Stimulated activated CD4-positive, alpha-beta T cell treated with anti-CD3 and anti-CD28 coated beads, Interleukin-15, amount 100 ng/mL, for 1 hour (primary cell): ENCODE results near the gene TMEM109.
"Not testable (repeated sequence)": the region's sequence is repeated elsewhere in the genome, so short reads cannot be mapped to it uniquely, and the experiment has no call there.

Experiments used
- DNase-seq, 2 donors: peaks; one replicate each; pipeline ENCODE4 v3.0.0-alpha.2; 2020; ENCODE audit warnings: low read depth in 1 of 2, low spot score in 1 of 2

The TMEM109 gene

DNA sequence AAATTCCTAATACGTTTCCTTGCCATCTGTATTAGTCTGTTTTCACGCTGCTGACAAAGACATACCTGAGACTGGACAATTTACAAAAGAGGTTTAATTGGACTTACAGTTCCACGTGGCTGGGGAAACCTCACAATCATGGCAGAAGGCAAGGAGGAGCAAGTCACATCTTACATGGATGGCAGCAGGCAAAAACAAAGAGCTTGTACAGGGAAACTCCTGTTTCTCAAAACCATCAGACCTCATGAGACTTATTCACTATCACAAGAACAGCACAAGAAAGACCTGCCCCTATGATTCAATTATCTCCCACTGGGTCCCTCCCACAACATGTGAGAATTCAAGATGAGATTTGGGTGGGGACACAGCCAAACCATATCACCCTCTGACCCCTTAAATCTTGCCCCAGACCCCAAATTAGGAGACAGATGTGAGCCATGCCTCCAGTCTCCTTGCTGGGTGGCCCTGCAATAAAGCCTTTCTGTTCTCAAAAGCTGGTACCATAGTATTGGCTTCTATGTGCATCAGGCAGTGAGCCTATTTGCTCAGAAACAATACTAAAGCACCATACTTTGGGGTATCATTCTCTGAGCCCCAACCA, 4.2 kb upstream of the TMEM109 start:
- DNase-seq: not testable (repeated sequence)

DNA sequence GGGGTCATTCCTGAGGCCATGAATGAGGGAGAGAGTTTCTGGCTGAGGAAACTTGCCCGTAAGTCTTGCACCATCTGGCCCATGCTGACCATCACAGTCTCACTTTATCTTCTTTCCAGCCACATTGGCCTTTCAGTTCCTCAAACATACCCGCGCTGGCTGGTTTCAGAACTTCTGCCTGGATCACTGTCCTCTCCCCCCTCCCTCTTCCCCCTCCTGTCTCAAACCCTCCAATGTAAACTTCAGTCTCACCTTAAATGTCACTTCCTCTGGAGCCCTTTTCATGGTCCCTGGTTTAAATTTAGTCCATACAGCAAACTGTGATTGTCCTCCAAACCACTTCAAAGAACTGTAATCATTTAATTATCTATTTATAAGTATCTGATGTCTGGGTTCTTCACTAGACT, 3.7 kb upstream of the TMEM109 start:
- no peak for DNase-seq

DNA sequence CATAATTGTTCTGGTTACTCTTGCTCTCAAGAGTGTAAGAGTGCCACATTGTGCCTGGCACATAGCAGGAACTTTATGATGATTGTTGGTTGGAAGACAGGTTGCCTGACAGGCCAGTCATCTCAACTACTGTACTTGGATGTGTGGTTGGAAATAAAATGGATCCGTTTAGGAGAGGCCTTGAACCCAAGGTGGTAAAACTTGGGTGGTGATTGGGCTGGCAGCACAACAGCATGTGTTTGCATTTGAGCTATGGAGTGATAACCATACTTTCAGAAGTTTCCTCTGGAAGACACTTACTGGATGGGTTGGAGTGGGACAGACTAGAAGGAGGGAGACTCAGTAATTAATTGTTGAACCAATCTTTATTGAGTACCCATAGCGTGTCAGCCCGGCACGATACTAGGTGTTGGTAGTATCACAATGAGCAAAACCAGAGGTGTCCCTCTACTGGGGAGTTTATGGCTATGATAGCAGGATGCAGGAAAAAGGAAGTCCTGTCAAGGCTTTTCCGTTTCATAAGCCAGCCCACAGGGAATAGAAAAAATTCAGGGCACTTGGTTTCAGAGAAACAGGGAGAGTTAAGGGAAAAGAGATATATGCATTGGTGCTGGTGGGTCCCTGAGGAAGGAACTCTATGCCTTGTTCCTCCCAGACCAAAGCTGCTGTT, 3.1 kb upstream of the TMEM109 start:
- no peak for DNase-seq

DNA sequence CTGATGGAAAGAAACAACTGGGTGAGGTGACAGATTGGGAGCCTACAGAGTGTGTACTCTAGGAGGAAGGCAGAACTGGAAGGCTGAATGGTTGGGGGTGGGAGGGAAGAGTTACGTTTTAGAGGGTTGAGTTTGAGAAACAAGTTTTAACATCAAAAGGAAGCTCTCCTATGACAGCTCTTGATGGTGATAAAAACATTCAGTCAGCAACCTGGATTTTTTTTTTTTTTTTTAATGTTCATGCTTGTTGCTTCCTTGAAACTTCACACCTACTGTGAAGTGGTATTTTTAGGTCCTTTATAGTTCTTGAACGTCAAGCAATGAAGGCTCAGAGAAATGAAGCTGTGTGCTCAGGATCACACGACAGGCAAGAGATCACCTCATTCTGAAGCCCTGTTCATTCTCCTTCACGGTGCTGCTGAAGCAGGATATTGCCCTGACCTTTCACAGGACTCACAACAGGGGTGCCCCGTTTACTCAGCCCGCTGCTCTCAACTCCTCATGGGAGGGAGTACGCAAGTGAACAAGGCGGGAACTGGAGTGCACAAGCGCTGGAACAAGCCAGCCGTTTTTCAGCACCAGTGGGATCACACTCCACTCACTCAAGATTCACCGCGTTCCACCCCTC, 1.6 kb upstream of the TMEM109 start:
- no peak for DNase-seq

DNA sequence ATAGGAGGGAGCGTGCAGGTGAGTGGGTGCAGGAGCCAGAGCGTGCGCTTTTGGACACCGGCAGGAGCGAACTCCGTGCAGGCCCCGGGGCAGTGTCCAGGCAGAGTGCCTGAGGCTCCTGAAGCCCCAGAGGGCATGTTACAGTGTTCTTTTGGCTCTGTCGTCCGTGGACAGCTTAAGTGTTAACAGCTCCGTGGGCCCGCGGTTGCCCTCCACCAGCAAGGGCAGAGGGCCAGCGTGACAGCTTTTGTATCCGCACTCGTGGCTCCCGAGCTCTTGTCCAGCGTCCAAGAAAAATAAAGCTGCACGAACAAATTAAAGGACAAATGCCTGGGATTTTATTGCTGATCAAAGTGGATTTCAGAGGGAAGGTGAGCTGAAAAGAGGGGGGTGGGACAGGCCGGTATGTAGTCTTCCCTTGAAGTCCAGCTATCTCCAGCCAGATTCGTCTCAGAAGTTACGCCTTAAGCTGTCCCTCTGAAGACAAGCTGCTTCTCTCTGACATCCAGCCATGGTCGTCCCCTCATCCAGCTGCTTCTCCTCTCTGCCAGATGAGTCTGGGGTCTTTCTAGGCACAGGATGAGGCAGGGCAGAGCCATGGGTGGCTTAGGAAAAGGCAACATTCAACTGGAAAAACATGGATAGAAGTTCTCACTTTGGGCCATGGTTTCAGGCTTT, 968 bp upstream of the TMEM109 start:
- DNase-seq: no peak

DNA sequence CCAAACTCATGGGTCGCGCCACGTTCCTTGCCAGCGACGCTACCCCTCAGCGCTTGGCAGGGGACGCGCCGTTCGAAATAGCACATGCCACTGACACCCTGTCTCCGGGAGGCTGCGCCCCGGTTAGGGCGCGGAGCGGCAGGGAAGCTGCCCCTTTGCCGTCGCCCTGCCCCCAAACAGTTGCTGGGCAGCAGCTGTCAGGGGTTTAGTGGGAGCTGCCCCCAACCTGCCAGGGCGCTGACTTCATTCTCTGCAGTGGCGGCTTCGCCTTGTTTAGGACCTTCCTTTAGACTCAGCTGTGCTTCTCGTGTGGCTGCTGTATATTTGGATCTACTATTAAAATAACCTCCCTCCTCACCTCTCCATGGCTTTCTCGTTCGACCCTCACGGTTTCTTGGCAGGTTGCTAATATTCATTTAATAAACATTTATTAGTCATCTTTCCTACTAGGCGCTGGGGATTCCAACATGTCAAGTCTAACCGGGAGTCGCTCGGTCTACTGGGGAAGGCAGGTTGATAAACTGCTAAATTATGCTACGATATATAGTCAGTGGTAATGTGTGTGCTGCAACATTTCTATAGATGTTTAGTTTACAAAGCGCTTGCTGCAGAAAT, 782 bp downstream of the TMEM109 start:
- DNase-seq: peak in 1 of 2 donors; percentile 17

DNA sequence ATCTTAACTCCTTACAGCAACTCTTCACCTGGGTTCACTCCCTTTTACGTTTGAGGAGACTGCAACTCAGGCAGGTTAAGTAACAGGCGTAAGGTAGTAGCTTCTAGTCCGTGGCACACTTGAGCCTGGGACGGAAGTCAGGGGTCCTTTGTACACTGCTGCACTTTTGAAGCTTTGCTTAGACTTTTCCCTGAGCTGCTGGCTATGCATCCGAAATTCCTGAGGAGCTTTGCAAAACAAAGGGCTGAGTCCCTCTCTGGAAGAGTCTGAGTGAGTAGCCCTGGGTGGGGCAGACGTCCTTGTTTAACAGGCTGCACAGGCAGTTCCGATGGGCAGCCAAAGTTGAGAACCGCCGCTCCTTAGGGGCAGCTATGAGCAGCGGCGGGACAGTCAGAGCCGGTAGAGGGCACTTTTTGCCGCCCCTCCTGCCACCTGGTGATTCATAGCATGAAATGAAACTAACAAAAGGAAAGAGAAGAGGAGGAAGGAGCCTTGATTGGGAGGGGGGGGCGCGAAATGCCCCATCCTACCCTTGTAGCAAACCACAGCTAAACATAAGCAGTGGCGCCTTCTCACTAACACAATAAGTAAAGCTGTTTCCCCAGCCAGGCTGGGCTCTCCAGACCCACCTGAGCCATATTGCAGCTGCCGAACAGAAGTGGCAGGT, 1.4 kb downstream of the TMEM109 start:
- DNase-seq: peak; percentile 27 to 59

DNA sequence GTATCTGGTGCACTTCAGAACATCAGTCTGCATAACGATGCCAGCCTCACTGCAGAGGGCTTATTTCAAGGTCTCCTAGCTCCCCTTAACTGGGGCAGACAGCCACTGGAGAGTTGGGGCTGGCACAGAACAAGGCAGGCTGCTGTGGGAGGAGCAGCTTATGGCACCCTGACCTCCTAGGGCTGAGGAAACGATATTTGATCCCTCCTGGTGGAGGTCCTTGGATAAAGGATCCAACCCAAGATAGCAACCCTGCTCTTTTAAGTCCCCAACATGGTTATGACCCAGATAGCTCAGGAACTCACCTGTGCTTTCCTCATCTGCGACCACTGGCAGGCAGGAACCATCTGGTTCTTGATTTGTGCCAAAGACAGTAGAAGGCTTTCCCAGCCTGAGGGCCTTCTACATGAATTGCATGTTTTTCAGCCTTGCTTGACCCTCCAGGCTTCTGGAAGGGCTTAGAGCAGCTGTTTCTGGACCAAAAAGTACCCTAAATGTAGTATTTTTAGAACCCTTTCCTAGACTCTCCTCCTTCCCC, 2.8 kb downstream of the TMEM109 start:
- DNase-seq: no peak

DNA sequence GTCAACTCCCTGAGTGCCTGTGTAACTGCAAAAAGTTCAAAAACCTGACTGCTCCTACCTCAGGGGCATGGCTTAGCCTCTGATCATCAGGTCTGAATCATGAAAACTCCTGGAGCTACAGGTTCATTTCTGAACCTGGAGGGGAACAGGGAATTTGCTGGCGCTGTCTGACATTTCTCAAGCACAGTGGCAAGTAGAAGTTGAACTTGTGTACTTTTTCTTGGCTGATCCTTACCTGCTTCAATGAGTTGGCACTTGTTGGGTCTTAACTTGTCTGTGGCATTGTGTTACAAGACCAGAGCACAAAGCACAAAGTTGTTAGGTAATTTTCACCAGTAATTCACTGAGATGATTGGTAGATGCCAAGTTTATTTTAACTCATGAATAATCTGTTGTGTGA, 3.3 kb downstream of the TMEM109 start:
- no peak for DNase-seq

DNA sequence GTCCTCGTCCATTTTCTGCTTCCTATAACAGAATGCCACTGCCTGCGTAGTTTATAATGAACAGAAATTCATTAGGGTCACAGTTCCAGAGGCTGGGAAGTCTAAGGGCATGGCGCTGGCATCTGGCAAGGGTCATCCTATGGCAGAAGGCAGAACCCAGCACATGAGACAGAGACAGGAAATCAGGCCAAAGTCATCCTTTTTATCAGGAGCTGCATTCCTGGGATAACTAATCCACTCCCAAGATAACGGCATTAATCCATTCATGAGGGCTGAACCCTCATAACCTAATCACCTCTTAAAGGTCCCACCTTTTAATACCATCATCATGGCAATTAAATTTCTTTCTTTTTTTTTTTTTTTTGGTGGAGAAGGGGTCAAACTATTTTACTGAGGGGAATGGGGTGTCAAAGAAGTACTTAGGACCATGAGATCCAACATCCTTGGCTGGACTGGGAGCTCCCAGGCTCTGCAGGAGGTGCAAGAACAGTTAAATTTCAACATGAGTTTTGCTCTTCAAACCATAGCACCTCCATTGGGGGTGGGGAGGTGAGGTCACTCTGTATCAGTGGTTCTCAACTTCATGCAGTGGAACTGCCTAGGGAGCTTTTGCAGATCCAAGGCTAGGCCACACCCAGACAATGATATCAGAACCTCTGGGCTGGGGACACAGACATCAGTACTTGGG, 4.4 kb downstream of the TMEM109 start:
- DNase-seq: no peak

DNA sequence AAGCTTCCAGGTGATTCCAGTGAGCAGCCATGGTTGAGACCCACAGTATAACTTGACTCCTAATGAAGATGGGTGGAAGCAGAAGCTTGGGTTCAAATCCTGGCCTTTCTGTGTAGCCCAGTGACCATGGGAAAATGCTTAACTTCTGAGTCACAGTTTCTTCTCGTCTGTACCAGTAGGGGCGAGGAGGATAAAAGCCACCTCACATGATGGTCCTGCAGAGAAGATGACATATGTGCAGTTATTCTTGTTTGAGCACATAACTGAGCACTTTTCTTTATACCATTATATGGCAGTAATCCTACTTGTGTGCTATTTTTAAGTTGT, 4.9 kb downstream of the TMEM109 start:
- DNase-seq: no peak

DNA sequence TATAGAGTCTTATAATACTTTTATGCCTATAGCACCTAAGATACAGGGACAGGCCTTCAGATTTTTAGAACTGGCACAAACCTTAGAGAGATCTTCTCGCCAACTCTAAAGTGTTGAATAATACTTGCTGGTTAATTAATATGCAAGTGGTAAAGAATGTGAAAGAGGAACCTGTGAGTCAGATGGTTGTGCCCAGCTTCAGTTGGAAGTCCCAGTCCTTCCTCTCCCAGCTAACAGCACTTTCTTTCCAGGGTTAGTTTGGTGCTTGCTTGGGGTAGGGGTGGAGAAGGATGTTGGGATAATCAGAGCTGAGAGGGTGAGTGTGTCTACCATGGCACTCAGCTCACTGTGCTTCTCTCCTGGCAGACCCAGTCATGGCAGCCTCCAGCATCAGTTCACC, 5.4 kb downstream of the TMEM109 start:
- DNase-seq: no peak

DNA sequence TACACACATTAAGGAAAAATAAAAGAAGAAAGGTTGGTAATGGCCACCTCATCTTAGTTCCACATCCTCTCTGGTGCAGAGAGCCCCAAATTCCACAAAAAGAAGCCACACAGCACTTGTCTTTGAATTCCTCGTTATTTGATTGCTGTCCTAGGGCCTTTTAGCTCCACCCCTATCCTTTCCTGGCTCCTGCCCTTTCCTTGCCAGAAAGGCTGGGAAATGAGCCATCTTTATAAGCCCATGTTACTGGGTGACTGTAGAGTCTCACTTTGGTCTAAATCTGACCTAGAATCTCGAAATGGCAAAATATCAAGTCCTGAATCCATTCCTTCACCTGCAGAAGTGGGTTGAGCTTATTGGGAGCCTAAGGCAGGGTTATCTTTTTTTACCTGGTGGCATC, 6.0 kb downstream of the TMEM109 start:
- no peak for DNase-seq

DNA sequence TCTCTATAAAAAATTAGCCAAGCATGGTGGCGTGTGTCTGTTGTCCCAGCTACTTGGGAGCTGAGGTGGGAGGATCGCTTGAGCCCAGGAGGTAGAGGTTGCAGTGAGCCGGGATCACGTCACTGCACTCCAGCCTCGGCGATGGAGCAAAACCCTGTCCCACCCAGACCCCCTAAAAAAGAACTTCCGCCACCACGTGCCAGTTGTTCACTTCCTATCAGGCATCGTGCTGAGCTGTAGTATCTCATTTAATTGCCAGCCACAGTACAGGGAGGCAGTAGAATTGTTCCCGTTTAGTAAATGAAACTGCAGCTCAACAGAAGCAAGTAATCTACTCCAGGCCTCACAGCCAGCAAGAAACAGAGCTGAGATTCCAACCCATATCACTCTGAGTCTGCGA, 7.3 kb downstream of the TMEM109 start:
- no peak for DNase-seq

DNA sequence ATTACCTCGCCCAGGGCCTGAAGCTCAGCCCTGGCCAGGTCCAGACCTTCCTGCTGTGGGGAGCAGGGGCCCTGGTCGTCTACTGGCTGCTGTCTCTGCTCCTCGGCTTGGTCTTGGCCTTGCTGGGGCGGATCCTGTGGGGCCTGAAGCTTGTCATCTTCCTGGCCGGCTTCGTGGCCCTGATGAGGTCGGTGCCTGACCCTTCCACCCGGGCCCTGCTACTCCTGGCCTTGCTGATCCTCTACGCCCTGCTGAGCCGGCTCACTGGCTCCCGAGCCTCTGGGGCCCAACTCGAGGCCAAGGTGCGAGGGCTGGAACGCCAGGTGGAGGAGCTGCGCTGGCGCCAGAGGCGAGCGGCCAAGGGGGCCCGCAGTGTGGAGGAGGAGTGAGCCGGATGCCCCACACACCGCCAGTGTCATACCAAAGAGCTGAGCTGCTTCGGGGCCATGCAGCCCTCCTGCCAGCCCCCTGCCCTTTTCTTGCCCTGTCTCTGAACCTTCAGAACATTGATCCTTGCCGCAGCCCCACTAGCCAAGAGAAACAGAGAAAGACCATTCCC, 7.9 kb downstream of the TMEM109 start:
- DNase-seq: no peak

DNA sequence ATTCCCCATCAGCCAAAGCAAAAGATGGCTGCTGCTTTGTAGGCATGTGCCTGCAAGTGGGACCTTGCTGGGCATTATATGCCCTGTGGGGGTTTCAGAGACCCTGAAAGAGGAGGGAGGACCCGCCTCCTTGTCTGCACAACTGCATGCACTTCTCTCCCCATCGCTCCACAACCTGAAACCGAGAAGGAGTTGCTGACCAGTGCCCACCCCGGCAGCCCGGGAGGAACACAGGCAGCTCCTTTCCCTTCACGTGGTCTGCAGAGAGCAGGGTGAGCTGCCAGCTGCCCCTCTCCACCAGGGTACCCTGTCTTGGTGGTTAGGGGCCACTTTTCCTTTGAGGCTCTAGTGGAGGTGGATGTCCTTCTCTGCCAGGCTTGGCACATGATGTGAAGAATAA, 8.9 kb downstream of the TMEM109 start:
- no peak for DNase-seq

DNA sequence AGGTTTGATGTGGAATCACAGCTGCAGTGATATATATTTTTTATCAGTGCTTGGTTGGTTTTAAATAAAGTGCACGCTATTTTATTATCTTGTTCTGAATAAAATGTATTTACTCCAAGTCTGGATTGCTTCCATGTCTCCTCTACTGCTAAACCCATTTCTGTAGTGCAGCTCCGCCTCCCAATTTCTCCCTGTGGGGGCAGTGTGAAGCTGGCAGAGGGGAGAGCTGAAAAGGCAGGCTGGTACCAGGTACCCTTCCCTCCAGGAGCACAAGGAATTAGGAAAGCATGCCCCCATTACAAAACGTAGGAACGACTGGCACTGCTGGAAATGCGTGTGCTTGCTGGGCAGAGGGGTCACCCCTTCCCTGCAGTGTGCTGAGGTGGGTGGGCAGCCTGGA, 9.4 kb downstream of the TMEM109 start:
- no peak for DNase-seq

DNA sequence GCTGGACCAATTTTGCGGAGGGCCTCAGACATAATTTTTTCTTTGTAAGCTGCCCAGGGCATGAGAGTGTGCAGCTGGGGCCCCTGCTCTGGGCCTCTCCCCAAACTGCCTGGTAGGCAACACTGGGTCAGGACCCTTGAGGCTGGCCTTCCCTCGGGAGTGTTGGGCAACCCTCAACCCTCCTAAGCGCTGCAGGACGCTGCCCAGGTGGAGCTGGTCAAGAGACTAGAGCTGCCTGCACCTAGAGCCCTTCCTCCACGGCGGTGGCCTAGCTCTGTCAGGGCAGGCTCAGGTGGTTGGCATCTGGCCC, 9.8 kb downstream of the TMEM109 start:
- no peak for DNase-seq

DNA sequence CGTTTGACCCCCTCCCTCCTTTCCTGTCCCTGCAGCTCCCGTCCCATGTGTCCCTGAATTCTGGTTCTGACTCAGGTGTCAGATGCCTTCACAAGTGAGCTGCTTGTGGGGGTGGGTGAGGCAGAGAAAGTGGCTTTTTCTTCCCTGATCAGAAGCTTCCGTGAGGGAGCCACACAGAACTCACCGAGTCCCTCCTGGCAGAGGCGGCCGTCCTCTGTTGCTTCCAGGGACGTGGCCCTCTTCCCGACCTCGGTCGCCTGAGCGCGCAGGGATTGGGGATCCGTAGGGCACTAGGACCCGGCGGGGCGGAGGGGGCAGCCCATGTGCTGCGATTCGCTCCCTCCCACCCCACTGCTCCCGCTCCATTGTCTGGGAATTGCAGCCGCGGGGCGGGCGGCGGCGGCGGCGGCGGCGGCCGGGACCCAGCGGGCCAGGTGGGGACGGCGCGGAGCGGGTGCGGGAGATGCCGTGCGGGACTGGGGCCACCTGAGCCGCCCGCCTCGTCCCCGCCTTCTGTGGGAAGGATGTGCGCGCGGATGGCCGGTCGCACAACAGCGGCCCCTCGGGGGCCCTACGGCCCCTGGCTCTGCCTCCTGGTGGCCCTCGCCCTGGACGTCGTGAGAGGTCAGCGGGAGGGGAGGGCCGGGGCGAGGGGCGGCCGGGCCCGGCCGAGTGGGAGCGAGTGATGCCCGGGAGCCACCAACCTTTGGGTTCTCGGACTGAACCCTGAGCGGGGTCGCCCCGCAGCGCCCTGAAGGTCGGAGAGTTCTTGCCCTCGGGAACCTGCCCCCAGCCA, 10.3 kb downstream of the TMEM109 start, which contains the start of gene TMEM132A:
Gene TMEM132A (plus strand): TSS at position 351 of the 796 bp plus-strand sequence. CDS start 174 bp downstream, at position 525.
- no peak for DNase-seq
